OCI-LY7 (cell line): ENCODE measurements around the gene TECTB.

Source experiments
- CTCF ChIP-seq: fragments of 200-600 bp; sonication (generic); conservative IDR thresholded peaks from 2 replicates; pipeline ENCODE4 v1.5.1; 2014; ENCODE audit warnings: mild to moderate bottlenecking, antibody characterized with exemption, low read length, moderate library complexity, mixed read lengths
- EZH2phosphoT487 ChIP-seq: fragments of 200-600 bp; sonication (generic); IDR thresholded peaks from 2 replicates; pipeline ENCODE4 v1.6.1; 2018; ENCODE audit warnings: low read depth, borderline replicate concordance, mild to moderate bottlenecking, mixed run types, antibody characterized with exemption, low read length, moderate library complexity, mixed read lengths

- TF ChIP-seq CTCF (no peak), EZH2phosphoT487 (no peak)
Measured at GRCh38 chr10:112288486-112288885, 5.3 kb downstream of the TECTB start.
